ENCODE data around the gene SSTR5.

SSTR5 gene

GRCh38 chr16:1047123-1047522 is 25.4 kb upstream of the SSTR5 start:
- no peak for TF ChIP-seq CTCF (IDR thresholded peaks at IDR 0.05; ENCODE audit: extremely low read depth, missing control alignments)
- DNase-seq (ENCODE audit: low spot score), result no peak

GRCh38 chr16:1047801-1048200 is 24.7 kb upstream of the SSTR5 start:
- no peak for DNase-seq (ENCODE audit: low spot score)
- TF ChIP-seq CTCF (IDR thresholded peaks at IDR 0.05; ENCODE audit: extremely low read depth, missing control alignments), result no peak

- no peak for TF ChIP-seq CTCF (IDR thresholded peaks at IDR 0.05; ENCODE audit: extremely low read depth, missing control alignments)
- DNase-seq (ENCODE audit: low spot score), result no peak
Observed at GRCh38 chr16:1048442-1049112, 24.0 kb upstream of the SSTR5 start.

GRCh38 chr16:1049113-1049975 is 23.2 kb upstream of the SSTR5 start:
- no peak for DNase-seq (ENCODE audit: low spot score)
- no peak for TF ChIP-seq CTCF (IDR thresholded peaks at IDR 0.05; ENCODE audit: extremely low read depth, missing control alignments)

GRCh38 chr16:1049976-1050247 is 22.6 kb upstream of the SSTR5 start:
- DNase-seq (ENCODE audit: low spot score), result no peak
- no peak for TF ChIP-seq CTCF (IDR thresholded peaks at IDR 0.05; ENCODE audit: extremely low read depth, missing control alignments)

GRCh38 chr16:1050516-1050915 is 22.0 kb upstream of the SSTR5 start:
- no peak for DNase-seq (ENCODE audit: low spot score)
- TF ChIP-seq CTCF (IDR thresholded peaks at IDR 0.05; ENCODE audit: extremely low read depth, missing control alignments), result no peak

- no peak for TF ChIP-seq CTCF (IDR thresholded peaks at IDR 0.05; ENCODE audit: extremely low read depth, missing control alignments)
- DNase-seq (ENCODE audit: low spot score), result no peak
Observed at GRCh38 chr16:1050921-1051320, 21.6 kb upstream of the SSTR5 start.
